Measurements from ENCODE around the gene ZNF358.

DNA sequence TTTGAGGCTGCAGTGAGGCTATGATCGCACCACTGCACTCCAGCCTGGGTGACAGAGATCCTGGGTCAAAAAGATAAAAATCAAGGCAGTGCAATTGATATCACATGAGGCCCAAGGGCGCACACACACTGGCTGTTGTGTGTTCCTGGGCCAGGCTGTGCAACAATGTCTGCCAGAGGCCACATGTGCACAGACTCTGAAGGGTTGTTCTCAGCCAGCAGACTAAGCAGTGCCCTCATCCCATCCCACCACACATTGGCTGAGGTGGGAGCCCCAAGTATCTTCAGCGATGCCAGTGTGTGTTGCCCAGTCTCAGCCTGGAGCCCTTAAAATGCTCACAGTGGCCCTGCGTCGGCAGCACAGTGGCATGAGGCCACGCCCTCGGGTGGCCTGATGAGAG is 39.7 kb upstream of the ZNF358 start:
- no peak for TF ChIP-seq POLR2A (IDR thresholded peaks at IDR 0.05)
- TF ChIP-seq, protein P1, sequence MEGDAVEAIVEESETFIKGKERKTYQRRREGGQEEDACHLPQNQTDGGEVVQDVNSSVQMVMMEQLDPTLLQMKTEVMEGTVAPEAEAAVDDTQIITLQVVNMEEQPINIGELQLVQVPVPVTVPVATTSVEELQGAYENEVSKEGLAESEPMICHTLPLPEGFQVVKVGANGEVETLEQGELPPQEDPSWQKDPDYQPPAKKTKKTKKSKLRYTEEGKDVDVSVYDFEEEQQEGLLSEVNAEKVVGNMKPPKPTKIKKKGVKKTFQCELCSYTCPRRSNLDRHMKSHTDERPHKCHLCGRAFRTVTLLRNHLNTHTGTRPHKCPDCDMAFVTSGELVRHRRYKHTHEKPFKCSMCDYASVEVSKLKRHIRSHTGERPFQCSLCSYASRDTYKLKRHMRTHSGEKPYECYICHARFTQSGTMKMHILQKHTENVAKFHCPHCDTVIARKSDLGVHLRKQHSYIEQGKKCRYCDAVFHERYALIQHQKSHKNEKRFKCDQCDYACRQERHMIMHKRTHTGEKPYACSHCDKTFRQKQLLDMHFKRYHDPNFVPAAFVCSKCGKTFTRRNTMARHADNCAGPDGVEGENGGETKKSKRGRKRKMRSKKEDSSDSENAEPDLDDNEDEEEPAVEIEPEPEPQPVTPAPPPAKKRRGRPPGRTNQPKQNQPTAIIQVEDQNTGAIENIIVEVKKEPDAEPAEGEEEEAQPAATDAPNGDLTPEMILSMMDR (IDR thresholded peaks at IDR 0.05) = no peak

All from lower leg skin (tissue), 3 donors.